Astrocyte (in vitro differentiated cells and primary cell): ENCODE measurements around the gene A3GALT2. TPM values are rescaled to one million over a fixed set of nuclear protein-coding genes. Genes with fewer than 3 reads are reported as not detected.
A peak's percentile ranks its signal among the peaks of the same experiment; 100 is the strongest.
"Not testable (repeated sequence)": the region's sequence is repeated elsewhere in the genome, so short reads cannot be mapped to it uniquely, and the experiment has no call there.

ENCODE experiments used
- DNase-seq: peaks from one replicate; pipeline ENCODE4 v3.0.0-alpha.2; 2010; ENCODE audit warnings: low read depth
- FAIRE-seq: peaks from 2 replicates; lab custom pipeline; 2011; peaks lifted over from hg19 to GRCh38; lab: Jason Lieb, UNC
- H2AFZ ChIP-seq: 2 replicates; pipeline ENCODE4 v1.6.0; 2012; ENCODE audit warnings: low read depth, low read length, inconsistent platforms
- H3K27ac ChIP-seq: 2 replicates; pipeline ENCODE4 v1.5.1; 2011; ENCODE audit warnings: low read depth, low read length, inconsistent platforms
- H3K27me3 ChIP-seq: 2 replicates; pipeline ENCODE4 v1.6.0; 2011; ENCODE audit warnings: low read length, inconsistent platforms; ENCODE audit not compliant: insufficient read depth
- H3K36me3 ChIP-seq: 2 replicates; pipeline ENCODE4 v1.5.1; 2011; ENCODE audit warnings: low read length, inconsistent platforms; ENCODE audit not compliant: insufficient read depth
- H3K4me1 ChIP-seq: 2 replicates; pipeline ENCODE4 v1.5.1; 2011; ENCODE audit warnings: low read length, inconsistent platforms; ENCODE audit not compliant: insufficient read depth
- H3K4me2 ChIP-seq: 2 replicates; pipeline ENCODE4 v1.6.0; 2012; ENCODE audit warnings: low read length, inconsistent platforms
- H3K4me3 ChIP-seq: 2 replicates; pipeline ENCODE4 v1.5.1; 2011; ENCODE audit warnings: low read depth, mild to moderate bottlenecking, low read length, inconsistent platforms; ENCODE audit not compliant: insufficient read depth
- H3K79me2 ChIP-seq: 2 replicates; pipeline ENCODE4 v1.6.0; 2012; ENCODE audit warnings: mild to moderate bottlenecking, low read length, inconsistent platforms; ENCODE audit not compliant: insufficient read depth
- H3K9ac ChIP-seq: 2 replicates; pipeline ENCODE4 v1.6.0; 2012; ENCODE audit warnings: mild to moderate bottlenecking, low read length, inconsistent platforms
- H3K9me3 ChIP-seq: 2 replicates; pipeline ENCODE4 v1.5.1; 2012; ENCODE audit warnings: low read depth, mild to moderate bottlenecking, low read length, inconsistent platforms; ENCODE audit not compliant: insufficient read depth
- H4K20me1 ChIP-seq: 2 replicates; pipeline ENCODE4 v1.6.0; 2012; ENCODE audit warnings: low read length, inconsistent platforms; ENCODE audit not compliant: insufficient read depth
- H3K27ac Mint-ChIP-seq: one replicate; pipeline ENCODE4 v1.8.0; 2021; ENCODE audit warnings: mild to moderate bottlenecking, mixed read lengths; ENCODE audit not compliant: unreplicated experiment
- H3K27me3 Mint-ChIP-seq: one replicate; pipeline ENCODE4 v1.8.0; 2021; ENCODE audit warnings: low read depth, mixed read lengths; ENCODE audit not compliant: unreplicated experiment
- H3K36me3 Mint-ChIP-seq: one replicate; pipeline ENCODE4 v1.8.0; 2021; ENCODE audit warnings: low read depth, mixed read lengths; ENCODE audit not compliant: unreplicated experiment
- H3K4me1 Mint-ChIP-seq: one replicate; pipeline ENCODE4 v1.8.0; 2021; ENCODE audit warnings: low read depth, mixed read lengths; ENCODE audit not compliant: unreplicated experiment
- H3K4me3 Mint-ChIP-seq: one replicate; pipeline ENCODE4 v1.8.0; 2021; ENCODE audit warnings: mild to moderate bottlenecking, moderate library complexity, mixed read lengths; ENCODE audit not compliant: unreplicated experiment
- H3K9me3 Mint-ChIP-seq: one replicate; pipeline ENCODE4 v1.8.0; 2021; ENCODE audit warnings: mild to moderate bottlenecking, mixed read lengths; ENCODE audit not compliant: unreplicated experiment
- CTCF ChIP-seq: IDR thresholded peaks from 2 replicates; pipeline ENCODE4 v1.5.1; 2011; ENCODE audit warnings: low read depth, mild to moderate bottlenecking, inconsistent platforms, low read length, moderate library complexity; ENCODE audit not compliant: insufficient read depth
- EZH2 ChIP-seq: IDR thresholded peaks from 2 replicates; pipeline ENCODE4 v1.6.1; 2012; ENCODE audit warnings: mild to moderate bottlenecking, low read length, inconsistent platforms; ENCODE audit not compliant: insufficient read depth
- total RNA-seq: library from RNA; stranded (reverse); gene quantifications from 2 replicates; pipeline ENCODE4 v1.2.1, GENCODE V29; 2021

Gene A3GALT2
- total RNA-seq, 1 donor from 2014 or later: not detected

- peaks cover 2% of the 10 kb centered on the region for H3K4me1 Mint-ChIP-seq
- H3K27ac Mint-ChIP-seq: no peak overlapping the region
- Histone ChIP-seq H3K27ac (no peak overlapping the region), H3K79me2 (peaks cover 10% of the 10 kb centered on the region), H4K20me1 (peaks cover 46% of the 10 kb centered on the region), H2AFZ (no peak overlapping the region), H3K4me3 (no peak overlapping the region), H3K4me1 (no peaks in the 10 kb centered on the region), H3K4me2 (no peak overlapping the region), H3K9ac (no peak overlapping the region), H3K27me3 (no peaks in the 10 kb centered on the region), H3K36me3 (peaks cover 5% of the 10 kb centered on the region), H3K9me3 (no peaks in the 10 kb centered on the region)
- H3K27me3 Mint-ChIP-seq: no peaks in the 10 kb centered on the region
- no peak for TF ChIP-seq CTCF
- H3K36me3 Mint-ChIP-seq: peaks cover 32% of the 10 kb centered on the region
- H3K4me3 Mint-ChIP-seq: no peak overlapping the region
- DNase-seq: peak; percentile 8
- peaks cover 3% of the 10 kb centered on the region for H3K9me3 Mint-ChIP-seq
- no peak for FAIRE-seq
Measured at GRCh38 chr1:33292726-33293340, 28.1 kb downstream of the A3GALT2 start.

GRCh38 chr1:33290615-33291014, 30.3 kb downstream of the A3GALT2 start:
- H3K27me3 ChIP-seq, H3K9me3 ChIP-seq, H3K27me3 Mint-ChIP-seq, H3K4me1 Mint-ChIP-seq, H3K27ac Mint-ChIP-seq, H3K4me1 ChIP-seq, FAIRE-seq, H3K4me2 ChIP-seq, H3K4me3 Mint-ChIP-seq, H3K36me3 ChIP-seq, H3K4me3 ChIP-seq, DNase-seq, H3K9me3 Mint-ChIP-seq, H3K9ac ChIP-seq, H3K27ac ChIP-seq, H2AFZ ChIP-seq: not testable (repeated sequence)
- peaks cover 35% of the 10 kb centered on the region for H3K36me3 Mint-ChIP-seq
- Histone ChIP-seq H3K79me2 (peaks cover 10% of the 10 kb centered on the region), H4K20me1 (peaks cover 43% of the 10 kb centered on the region)

- no peak for FAIRE-seq
- H3K4me3 Mint-ChIP-seq: no peak overlapping the region
- H3K27ac ChIP-seq: no peak overlapping the region
Measured at GRCh38 chr1:33289858-33290154, 31.1 kb downstream of the A3GALT2 start.

More at GRCh38 chr1:33289858-33290154, 31.1 kb downstream of the A3GALT2 start:
- Histone ChIP-seq H3K36me3 (peaks cover 5% of the 10 kb centered on the region), H3K9me3 (no peaks in the 10 kb centered on the region), H2AFZ (no peak overlapping the region), H3K4me1 (no peaks in the 10 kb centered on the region), H3K27me3 (no peaks in the 10 kb centered on the region), H3K4me3 (no peak overlapping the region), H3K9ac (no peak overlapping the region), H4K20me1 (peaks cover 43% of the 10 kb centered on the region), H3K4me2 (no peak overlapping the region), H3K79me2 (peaks cover 10% of the 10 kb centered on the region)
- TF ChIP-seq CTCF: no peak
- no peak for TF ChIP-seq EZH2
- Mint-ChIP-seq H3K4me1 (peaks cover 2% of the 10 kb centered on the region), H3K27me3 (no peaks in the 10 kb centered on the region), H3K36me3 (peaks cover 33% of the 10 kb centered on the region), H3K9me3 (peaks cover 3% of the 10 kb centered on the region), H3K27ac (no peak overlapping the region)
- no peak for DNase-seq
